SK-N-SH treated with all-trans-retinoic acid at 6 μM for 48 hours (cell line): ENCODE measurements around the gene MPG.
A peak's percentile ranks its signal among the peaks of the same experiment; 100 is the strongest.

ENCODE experiments used
- ATAC-seq: fragments of 200-7000 bp; cut with Tn5 transposase; 3 replicates; pipeline ENCODE4 v1.9.1; 2020; ENCODE audit warnings: mild to moderate bottlenecking, moderate library complexity
- ARNTL ChIP-seq: fragments of 450-650 bp; formaldehyde crosslinking; IDR thresholded peaks from 2 replicates; pipeline ENCODE4 v1.5.0; 2020; ENCODE audit warnings: low read depth, mild to moderate bottlenecking, moderate library complexity, borderline replicate concordance
- BACH2 ChIP-seq: fragments of 250-450 bp; sonication (Bioruptor Pico); IDR thresholded peaks from 2 replicates; pipeline ENCODE4 v1.9.0; 2021; ENCODE audit warnings: mild to moderate bottlenecking, borderline replicate concordance
- CREB5 ChIP-seq: fragments of 250-450 bp; sonication (Bioruptor Pico); IDR thresholded peaks from 2 replicates; pipeline ENCODE4 v1.5.1; 2020; ENCODE audit warnings: low read depth, mild to moderate bottlenecking, moderate library complexity
- CSRNP3 ChIP-seq: fragments of 250-450 bp; sonication (Bioruptor Pico); IDR thresholded peaks from 2 replicates; pipeline ENCODE4 v1.5.1; 2021; ENCODE audit warnings: mild to moderate bottlenecking, moderate library complexity
- ESRRG ChIP-seq: fragments of 250-450 bp; sonication (Bioruptor Pico); IDR thresholded peaks from 2 replicates; pipeline ENCODE4 v1.6.1; 2021; ENCODE audit warnings: mild to moderate bottlenecking
- GLIS3 ChIP-seq: fragments of 250-450 bp; sonication (Bioruptor Pico); IDR thresholded peaks from 2 replicates; pipeline ENCODE4 v1.5.0; 2020; ENCODE audit warnings: mild to moderate bottlenecking, moderate library complexity
- ISL1 ChIP-seq: fragments of 250-450 bp; sonication (Bioruptor Pico); IDR thresholded peaks from 2 replicates; pipeline ENCODE4 v2.1.2; 2022; ENCODE audit warnings: mild to moderate bottlenecking, moderate library complexity
- POU6F1 ChIP-seq: fragments of 250-450 bp; sonication (Bioruptor Pico); IDR thresholded peaks from 2 replicates; pipeline ENCODE4 v1.8.0; 2021; ENCODE audit warnings: low read depth, mild to moderate bottlenecking, moderate library complexity, borderline replicate concordance
- PPARA ChIP-seq: fragments of 250-450 bp; sonication (Bioruptor Pico); IDR thresholded peaks from 2 replicates; pipeline ENCODE4 v1.5.0; 2020; ENCODE audit warnings: mild to moderate bottlenecking, borderline replicate concordance
- RARB ChIP-seq: fragments of 250-450 bp; sonication (Bioruptor Pico); IDR thresholded peaks from 2 replicates; pipeline ENCODE4 v1.8.0; 2021; ENCODE audit warnings: mild to moderate bottlenecking, moderate library complexity
- SNAI2 ChIP-seq: fragments of 250-450 bp; sonication (Bioruptor Pico); IDR thresholded peaks from 2 replicates; pipeline ENCODE4 v1.5.0; 2020; ENCODE audit warnings: mild to moderate bottlenecking, moderate library complexity
- TCF4 ChIP-seq: fragments of 250-450 bp; sonication (Bioruptor Pico); IDR thresholded peaks from 2 replicates; pipeline ENCODE4 v1.8.0; 2021; ENCODE audit warnings: mild to moderate bottlenecking, moderate library complexity, borderline replicate concordance
- TOX ChIP-seq: fragments of 250-450 bp; sonication (Bioruptor Pico); IDR thresholded peaks from 2 replicates; pipeline ENCODE4 v1.8.0; 2021; ENCODE audit warnings: mild to moderate bottlenecking, moderate library complexity, borderline replicate concordance
- TSHZ2 ChIP-seq: fragments of 250-450 bp; sonication (Bioruptor Pico); IDR thresholded peaks from 2 replicates; pipeline ENCODE4 v1.5.0; 2020; ENCODE audit warnings: mild to moderate bottlenecking, moderate library complexity
- ZC3H10 ChIP-seq: fragments of 250-450 bp; sonication (Bioruptor Pico); IDR thresholded peaks from 2 replicates; pipeline ENCODE4 v1.5.1; 2021; ENCODE audit warnings: mild to moderate bottlenecking, moderate library complexity
- ZFP3 ChIP-seq: fragments of 250-450 bp; sonication (Bioruptor Pico); IDR thresholded peaks from 2 replicates; pipeline ENCODE4 v1.5.0; 2020; ENCODE audit warnings: mild to moderate bottlenecking, moderate library complexity
- ZNF565 ChIP-seq: fragments of 450-650 bp; formaldehyde crosslinking; conservative IDR thresholded peaks from 2 replicates; pipeline ENCODE4 v1.5.0; 2020; ENCODE audit warnings: low read depth, mild to moderate bottlenecking, moderate library complexity
- ZNF8 ChIP-seq: fragments of 450-650 bp; formaldehyde crosslinking; IDR thresholded peaks from 2 replicates; pipeline ENCODE4 v1.5.0; 2020; ENCODE audit warnings: mild to moderate bottlenecking, moderate library complexity

Gene MPG

GRCh38 chr16:64914-65255 is 13.1 kb upstream of the MPG start:
- ATAC-seq: no peak
- no peak for TF ChIP-seq TSHZ2 (CRISPR knock-in tag)
- TF ChIP-seq ARNTL (CRISPR knock-in tag): no peak
- no peak for TF ChIP-seq CREB5
- no peak for TF ChIP-seq TOX (CRISPR knock-in tag)
- TF ChIP-seq ZC3H10: no peak
- no peak for TF ChIP-seq CSRNP3
- TF ChIP-seq SNAI2 (CRISPR knock-in tag): no peak
- no peak for TF ChIP-seq RARB (CRISPR knock-in tag)
- no peak for TF ChIP-seq ZNF8 (CRISPR knock-in tag)
- no peak for TF ChIP-seq PPARA (CRISPR knock-in tag)
- TF ChIP-seq POU6F1 (CRISPR knock-in tag): no peak
- no peak for TF ChIP-seq TCF4 (CRISPR knock-in tag)
- TF ChIP-seq GLIS3 (CRISPR knock-in tag): no peak
- no peak for TF ChIP-seq BACH2 (CRISPR knock-in tag)
- no peak for TF ChIP-seq ZFP3 (CRISPR knock-in tag)

- TF ChIP-seq ESRRG: no peak
- ATAC-seq: peak; percentile 92
Observed at GRCh38 chr16:65745-66144, 12.3 kb upstream of the MPG start.

- peak; percentile 6 for ATAC-seq
- TF ChIP-seq CSRNP3: no peak
- no peak for TF ChIP-seq RARB (CRISPR knock-in tag)
- no peak for TF ChIP-seq ESRRG
- no peak for TF ChIP-seq SNAI2 (CRISPR knock-in tag)
- TF ChIP-seq BACH2 (CRISPR knock-in tag): no peak
- no peak for TF ChIP-seq ISL1 (CRISPR knock-in tag)
- TF ChIP-seq TSHZ2 (CRISPR knock-in tag): no peak
- TF ChIP-seq ZNF565 (CRISPR knock-in tag): no peak
- no peak for TF ChIP-seq ZC3H10
- TF ChIP-seq PPARA (CRISPR knock-in tag): no peak
- TF ChIP-seq TCF4 (CRISPR knock-in tag): no peak
- TF ChIP-seq POU6F1 (CRISPR knock-in tag): no peak
Observed at GRCh38 chr16:66309-67182, 11.5 kb upstream of the MPG start.
